Globus pallidus (tissue), 1 donor: Measurements from ENCODE around the gene SSR4.

Experiments
- DNase-seq: peaks from one replicate; pipeline ENCODE4 v3.0.0-alpha.2; 2015; ENCODE audit warnings: low spot score

SSR4 gene

DNA sequence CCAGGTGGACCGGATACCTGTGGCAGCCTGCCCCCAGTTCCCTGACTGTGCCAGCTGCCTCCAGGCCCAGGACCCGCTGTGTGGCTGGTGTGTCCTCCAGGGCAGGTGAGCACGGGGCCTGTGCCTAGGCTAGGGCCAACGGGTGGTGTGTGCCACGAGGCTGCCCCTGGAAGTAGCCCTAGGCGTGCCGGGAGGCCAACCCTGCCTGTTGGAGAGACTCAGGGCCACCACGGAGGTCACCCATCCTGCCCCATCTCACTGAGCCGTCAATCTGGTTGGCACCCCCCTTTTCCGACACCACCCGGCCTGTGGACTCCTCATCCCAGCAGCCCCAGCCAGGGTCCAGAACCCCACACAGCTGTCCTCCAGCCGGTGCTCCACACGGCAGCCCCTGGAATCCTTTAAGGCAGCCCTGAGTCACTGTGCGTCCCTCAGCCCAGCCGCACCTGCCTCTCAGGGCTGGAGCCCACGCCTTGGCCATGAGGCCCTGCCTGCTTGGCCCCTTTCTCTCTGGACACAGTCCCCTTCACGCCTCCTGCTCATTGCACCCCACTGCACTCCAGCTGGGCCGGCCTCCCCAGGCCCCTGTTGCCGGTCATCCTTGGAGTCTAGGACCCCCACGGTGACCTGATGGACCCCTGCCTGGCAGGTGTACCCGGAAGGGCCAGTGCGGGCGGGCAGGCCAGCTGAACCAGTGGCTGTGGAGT is 25.2 kb upstream of the SSR4 start:
- DNase-seq = no peak

DNA sequence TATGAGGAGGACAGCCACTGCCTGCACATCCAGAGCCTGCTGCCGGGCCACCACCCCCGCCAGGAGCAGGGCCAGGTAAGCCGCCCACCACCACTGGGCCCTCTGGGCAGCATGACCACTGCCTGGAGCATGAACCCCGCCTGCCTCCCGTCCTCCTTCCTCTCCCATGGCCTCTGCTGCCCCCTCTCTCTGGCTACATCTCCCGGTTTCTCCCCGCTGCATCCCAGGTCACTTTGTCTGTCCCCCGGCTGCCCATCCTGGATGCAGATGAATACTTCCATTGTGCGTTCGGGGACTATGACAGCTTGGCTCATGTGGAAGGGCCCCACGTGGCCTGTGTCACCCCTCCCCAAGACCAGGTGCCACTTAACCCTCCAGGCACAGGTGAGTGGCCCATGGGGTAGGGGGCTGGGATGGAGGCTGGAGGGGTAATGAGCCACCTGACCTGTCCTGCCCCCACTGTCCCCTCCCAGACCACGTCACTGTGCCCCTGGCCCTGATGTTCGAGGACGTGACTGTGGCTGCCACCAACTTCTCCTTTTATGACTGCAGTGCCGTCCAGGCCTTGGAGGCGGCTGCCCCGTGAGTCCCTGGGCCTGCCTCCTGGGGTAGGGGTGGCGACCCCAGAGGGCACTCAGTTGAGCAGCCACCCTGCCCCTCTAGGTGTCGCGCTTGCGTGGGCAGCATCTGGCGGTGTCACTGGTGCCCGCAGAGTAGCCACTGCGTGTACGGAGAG is 24.4 kb upstream of the SSR4 start:
- DNase-seq = peak; percentile 47

DNA sequence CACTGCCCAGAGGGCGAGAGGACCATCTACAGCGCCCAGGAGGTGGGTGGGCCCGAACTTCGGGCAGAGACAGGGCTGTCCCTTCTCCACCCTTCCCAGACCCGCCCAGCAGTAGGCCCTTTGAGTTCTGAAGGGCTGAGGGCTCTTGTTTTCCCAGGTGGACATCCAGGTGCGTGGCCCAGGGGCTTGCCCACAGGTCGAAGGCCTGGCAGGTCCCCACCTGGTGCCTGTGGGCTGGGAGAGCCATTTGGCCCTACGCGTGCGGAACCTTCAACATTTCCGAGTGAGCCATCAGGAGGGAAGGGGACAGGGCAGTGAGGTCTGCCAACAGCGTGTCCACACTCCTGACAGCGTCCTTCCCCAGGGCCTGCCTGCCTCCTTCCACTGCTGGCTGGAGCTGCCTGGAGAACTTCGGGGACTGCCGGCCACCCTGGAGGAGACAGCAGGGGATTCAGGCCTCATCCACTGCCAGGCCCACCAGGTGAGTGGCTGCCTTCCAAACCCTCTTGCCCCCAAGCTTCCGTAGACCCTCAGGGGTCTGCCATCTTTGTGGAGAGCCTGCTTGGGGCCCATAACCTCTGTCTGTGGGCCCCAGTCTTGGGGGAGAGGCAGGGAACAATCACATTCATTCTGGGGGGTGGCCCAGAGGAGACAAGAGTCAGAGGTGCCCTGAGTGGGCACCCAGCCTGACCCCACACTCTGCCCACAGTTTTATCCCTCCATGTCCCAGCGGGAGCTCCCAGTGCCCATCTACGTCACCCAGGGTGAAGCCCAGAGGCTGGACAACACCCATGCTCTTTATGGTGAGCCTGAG is 23.7 kb upstream of the SSR4 start:
- DNase-seq = no peak

DNA sequence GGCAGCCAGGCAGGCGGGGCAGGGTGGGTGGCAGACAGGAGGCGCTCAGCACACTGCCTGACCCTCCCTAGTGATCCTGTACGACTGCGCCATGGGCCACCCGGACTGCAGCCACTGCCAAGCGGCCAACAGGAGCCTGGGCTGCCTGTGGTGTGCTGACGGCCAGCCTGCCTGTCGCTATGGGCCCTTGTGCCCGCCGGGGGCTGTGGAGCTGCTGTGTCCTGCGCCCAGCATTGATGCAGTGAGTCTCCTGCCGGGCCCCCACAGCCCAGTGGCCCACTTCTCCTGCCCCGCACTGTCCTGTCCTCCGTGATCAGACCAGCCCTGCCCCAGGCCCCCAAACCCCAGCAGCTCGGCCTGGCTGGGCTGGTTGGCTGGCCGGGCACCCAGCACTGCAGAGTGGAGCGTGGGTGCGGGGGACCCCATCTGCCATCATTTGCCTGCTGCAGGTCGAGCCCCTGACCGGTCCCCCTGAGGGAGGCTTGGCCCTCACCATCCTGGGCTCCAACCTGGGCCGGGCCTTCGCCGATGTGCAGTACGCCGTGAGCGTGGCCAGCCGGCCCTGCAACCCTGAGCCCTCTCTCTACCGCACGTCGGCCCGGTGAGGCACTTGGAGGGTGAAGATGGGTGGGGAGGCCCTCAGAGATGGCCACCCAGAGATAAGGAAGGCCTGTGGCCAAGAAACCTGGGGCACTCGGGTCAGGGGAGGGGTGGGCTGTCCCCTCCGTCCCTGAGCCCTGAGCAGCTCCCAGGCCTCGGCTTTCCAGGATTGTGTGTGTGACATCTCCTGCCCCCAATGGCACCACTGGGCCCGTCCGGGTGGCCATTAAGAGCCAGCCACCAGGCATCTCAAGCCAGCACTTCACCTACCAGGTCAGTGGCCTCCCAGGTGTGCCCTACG is 22.8 kb upstream of the SSR4 start:
- DNase-seq = no peak

DNA sequence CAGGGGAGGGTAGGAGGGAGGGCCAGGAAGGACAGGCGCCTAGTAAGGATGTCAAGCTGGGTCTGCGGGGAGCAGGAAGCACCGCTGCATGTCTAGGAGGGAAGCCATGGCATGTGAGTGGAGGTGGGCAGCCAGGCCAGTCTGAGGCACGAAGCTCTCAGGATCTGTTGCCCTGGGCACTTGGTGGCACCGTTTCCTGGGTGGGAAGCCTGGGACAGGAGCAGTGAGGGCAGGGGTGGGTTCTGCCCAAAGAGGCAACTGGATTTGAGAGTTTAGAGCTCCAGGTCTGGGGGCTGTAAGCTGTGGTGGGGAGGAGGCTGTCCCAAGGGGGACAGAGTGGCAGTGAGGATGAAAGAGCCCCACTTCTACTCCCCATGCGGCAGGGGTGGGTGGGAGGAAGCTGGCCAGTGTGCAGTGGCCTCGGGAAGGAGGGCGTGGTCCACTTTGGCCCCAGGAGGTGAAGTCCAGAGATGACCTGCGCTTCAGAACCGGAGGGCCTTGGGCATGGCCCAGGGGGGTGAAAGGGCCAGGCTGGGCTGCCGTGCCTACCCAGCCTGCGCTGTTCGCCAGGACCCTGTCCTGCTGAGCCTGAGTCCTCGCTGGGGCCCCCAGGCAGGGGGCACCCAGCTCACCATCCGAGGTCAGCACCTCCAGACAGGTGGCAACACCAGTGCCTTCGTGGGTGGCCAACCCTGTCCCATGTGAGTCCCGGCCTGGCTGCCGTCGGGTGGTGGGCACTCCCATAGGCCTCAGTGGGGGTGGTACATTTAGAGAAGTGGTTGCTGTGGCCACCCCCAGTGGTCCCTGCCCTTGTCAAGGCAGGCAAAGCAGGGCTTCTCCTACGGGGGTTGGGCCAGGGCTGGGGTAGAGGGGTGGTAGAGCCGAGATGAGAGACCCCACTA is 21.9 kb upstream of the SSR4 start:
- DNase-seq = no peak

DNA sequence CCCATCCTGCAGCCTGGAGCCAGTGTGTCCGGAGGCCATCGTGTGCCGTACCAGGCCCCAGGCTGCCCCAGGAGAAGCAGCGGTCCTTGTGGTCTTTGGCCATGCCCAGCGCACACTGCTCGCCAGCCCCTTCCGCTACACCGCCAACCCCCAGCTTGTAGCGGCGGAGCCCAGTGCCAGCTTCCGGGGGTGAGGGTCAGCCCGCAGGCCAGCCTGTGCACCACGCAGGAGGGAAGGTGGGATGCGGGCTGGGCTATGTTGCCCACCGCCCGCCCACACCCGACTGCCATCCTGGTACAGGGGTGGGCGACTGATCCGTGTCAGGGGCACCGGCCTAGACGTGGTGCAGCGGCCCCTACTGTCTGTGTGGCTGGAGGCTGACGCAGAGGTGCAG is 21.3 kb upstream of the SSR4 start:
- DNase-seq = no peak

DNA sequence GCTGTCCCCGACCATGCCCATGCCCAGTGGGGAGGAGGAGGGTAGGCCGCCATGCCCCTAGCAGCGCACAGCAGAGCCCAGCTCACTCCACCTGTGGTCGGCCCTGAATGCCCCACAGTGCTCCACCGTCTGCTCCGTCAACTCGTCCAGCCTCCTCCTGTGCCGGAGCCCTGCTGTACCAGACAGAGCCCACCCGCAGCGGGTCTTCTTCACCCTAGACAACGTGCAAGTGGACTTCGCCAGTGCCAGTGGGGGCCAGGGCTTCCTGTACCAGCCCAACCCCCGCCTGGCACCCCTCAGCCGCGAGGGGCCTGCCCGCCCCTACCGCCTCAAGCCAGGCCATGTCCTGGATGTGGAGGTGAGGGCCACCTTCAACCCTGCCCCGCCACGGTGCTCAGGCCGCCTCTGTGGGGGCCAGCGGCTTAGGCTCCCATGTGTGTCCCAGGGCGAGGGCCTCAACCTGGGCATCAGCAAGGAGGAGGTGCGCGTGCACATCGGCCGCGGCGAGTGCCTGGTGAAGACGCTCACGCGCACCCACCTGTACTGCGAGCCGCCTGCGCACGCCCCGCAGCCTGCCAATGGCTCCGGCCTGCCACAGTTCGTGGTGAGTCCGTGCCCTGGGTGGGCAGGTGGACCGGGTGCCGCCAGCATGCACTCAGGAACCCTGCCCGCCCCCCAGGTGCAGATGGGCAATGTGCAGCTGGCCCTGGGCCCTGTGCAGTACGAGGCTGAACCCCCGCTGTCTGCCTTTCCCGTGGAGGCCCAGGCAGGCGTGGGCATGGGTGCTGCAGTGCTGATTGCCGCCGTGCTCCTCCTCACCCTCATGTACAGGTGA is 20.5 kb upstream of the SSR4 start:
- DNase-seq = no peak

DNA sequence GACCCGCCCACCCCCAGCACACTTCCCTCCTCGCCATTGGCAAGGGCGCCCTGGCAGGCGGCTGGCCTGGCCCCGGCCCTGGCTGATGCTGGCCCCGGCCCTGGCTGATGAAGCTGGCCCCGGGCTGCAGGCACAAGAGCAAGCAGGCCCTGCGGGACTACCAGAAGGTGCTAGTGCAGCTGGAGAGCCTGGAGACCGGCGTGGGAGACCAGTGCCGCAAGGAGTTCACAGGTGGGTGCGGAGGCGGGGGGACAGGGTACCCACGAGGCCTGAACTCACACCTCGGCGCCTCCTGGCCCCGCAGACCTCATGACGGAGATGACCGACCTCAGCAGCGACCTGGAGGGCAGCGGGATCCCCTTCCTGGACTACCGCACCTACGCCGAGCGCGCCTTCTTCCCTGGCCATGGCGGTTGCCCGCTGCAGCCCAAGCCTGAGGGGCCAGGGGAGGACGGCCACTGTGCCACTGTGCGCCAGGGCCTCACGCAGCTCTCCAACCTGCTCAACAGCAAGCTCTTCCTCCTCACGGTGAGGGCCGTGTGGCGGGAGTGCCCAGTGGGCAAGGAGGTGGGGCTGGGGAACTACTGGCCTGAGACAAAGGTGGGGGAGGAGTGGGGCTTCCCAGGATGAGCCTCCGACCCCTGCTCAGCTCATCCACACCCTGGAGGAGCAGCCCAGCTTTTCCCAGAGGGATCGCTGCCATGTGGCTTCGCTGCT is 19.7 kb upstream of the SSR4 start:
- DNase-seq = no peak

DNA sequence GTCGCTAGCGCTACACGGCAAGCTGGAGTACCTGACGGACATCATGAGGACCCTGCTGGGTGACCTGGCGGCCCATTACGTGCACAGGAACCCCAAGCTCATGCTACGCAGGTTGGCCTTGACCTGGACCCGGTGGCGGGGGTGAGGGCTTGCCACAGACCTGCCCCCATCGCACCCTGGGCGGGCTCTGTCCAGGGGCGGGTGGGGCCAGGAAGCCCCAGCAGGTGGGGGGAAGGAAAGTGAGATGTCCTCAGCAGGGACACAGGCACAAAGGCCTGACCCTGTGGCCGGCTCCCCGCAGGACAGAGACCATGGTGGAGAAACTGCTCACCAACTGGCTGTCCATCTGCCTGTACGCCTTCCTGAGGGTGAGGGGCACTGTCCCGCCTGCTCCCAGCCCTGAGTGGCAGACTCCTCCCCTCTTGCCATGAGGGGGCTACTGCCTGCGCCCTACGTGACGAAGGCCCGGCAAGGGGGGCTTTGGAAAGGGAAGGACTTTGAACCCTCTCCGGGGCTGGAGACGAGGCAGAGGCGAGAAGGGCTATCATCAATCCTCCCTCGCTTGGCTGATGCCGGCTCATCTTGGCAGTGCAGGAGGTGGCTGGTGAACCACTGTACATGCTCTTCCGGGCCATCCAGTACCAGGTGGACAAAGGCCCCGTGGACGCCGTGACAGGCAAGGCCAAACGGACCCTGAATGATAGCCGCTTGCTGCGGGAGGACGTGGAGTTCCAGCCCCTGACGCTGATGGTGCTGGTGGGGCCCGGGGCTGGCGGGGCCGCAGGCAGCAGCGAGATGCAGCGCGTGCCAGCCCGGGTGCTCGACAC is 19.0 kb upstream of the SSR4 start:
- no peak for DNase-seq

DNA sequence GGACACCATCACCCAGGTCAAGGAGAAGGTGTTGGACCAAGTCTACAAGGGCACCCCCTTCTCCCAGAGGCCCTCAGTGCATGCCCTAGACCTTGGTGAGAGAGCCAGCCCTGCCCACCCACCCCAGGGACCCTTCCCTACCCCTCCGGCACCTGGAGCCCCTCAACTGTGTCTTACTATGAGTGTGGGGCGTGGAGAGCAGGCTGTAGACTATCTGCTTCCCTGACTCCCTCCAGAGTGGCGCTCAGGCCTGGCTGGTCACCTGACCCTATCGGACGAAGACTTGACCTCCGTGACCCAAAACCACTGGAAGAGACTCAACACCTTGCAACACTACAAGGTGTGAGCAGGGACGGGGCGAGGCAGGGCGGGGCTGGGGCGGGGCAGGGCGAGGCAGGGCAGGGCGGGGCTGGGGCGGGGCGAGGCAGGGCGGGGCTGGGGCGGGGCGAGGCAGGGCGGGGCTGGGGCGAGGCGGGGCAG is 18.3 kb upstream of the SSR4 start:
- no peak for DNase-seq

DNA sequence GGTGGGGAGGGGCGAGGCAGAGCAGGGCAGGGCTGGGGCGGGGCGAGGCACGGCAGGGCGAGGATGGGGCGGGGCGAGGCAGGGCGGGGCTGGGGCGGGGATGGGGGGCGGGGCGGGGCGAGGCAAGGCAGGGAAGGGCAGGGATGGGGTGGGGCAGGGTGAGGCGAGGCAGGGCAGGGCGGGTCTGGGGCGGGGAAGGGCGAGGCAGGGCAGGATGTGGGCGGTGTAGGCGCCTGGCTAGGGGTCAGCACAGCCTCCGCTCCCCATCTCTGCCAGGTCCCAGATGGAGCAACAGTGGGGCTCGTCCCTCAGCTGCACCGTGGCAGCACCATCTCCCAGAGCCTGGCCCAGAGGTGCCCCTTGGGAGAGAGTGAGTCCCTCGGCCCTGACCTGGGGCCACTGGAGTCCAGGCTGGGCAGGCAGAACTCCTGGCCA is 17.8 kb upstream of the SSR4 start:
- no peak for DNase-seq

DNA sequence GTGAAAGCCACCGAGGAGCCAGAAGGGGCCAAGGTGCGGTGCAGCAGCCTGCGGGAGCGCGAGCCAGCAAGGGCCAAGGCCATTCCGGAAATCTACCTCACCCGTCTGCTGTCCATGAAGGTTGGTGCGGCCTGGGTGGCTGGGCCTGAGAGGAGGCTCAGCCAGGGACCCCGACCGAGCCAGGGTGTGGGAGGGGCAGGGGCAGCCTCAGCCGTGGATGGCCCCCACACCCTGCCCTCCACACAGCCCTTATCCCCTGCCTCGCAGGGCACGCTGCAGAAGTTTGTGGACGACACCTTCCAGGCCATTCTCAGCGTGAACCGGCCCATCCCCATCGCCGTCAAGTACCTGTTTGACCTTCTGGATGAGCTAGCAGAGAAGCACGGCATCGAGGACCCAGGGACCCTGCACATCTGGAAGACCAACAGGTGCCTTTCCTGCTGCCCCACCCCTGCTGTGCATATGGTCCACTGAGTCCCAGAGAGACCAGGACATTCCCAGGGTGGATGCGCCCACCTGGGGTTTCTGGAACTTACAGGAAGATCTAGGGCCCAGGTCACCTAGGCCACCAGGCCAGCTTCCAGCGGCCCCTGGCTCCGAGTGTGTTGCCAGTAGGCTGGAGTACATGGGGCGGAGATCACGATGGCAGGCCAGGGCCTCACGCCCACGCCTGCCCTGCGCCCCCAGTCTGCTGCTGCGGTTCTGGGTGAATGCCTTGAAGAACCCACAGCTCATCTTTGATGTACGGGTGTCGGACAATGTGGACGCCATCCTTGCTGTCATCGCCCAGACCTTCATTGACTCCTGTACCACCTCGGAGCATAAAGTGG is 17.0 kb upstream of the SSR4 start:
- no peak for DNase-seq

DNA sequence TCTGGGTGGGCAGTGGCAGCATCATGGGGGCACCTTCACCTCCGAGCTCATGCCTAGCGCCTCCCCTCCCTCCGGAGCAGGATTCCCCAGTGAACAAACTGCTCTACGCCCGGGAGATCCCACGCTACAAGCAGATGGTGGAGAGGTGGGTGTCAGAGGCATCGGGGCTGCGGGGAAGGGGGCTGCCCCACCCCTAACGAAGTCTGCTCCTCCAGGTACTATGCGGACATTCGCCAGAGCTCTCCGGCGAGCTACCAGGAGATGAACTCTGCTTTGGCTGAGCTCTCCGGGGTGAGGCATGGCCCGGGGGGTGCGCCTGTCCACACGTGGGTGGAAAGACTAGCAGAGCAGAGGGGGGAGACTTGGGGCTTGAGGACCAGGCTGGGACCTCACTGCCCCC is 16.3 kb upstream of the SSR4 start:
- no peak for DNase-seq

DNA sequence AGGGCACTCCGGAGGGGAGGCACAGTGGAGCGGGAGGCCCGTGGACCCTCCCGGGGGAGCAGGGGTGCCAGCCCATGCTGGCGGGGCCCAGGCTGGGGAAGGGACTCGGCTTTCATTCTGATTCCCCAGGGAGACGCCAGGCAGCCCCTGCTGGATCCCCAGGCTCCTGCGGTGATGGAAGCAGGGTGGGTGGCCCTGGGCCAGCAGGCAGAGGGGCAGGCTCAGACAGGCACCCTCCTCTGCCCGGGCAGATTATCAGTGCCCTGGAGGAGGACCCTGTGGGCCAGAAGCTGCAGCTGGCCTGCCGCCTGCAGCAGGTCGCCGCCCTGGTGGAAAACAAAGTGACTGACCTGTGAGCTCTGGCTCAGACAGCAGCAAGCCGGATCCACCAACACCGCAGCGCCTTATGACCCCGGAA is 15.8 kb upstream of the SSR4 start:
- DNase-seq = no peak

DNA sequence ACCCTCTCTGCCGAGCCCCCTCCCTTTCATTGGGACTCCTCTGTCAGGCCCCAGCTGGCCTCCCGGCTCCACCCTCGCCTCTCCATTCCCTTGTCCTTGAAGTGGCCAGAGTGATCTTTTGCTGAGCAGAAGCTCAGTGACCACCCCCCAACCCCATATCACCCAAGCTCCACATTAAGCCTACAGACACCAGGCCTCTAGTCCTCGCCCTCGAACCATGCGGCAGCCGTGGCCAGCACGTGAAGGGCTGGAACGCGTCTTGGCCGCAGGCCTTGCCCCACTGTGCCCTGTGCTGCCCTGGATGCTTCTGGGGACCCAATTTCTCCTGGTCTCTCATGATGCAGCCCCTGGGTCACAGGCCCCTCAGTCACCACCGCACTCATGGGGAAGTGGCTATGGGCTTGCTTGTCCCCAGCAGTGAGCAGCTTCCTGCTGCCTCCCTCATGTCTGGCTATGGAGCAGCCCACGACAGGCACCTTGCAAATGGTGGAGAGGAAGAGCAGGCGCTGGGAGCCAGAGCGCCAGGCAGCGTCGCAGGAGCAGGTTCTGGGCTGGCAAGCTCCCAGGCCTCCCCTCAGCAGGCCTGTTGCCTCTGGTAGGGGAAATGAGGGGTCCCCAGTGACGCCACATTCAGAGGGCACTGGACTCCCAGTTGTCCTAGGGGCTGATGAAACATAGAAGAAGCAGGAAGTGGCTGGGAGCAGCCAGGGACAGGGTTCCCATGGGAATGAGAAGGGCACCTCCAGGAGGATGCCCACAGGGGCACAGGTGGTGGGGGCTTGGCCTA is 14.4 kb upstream of the SSR4 start:
- no peak for DNase-seq

DNA sequence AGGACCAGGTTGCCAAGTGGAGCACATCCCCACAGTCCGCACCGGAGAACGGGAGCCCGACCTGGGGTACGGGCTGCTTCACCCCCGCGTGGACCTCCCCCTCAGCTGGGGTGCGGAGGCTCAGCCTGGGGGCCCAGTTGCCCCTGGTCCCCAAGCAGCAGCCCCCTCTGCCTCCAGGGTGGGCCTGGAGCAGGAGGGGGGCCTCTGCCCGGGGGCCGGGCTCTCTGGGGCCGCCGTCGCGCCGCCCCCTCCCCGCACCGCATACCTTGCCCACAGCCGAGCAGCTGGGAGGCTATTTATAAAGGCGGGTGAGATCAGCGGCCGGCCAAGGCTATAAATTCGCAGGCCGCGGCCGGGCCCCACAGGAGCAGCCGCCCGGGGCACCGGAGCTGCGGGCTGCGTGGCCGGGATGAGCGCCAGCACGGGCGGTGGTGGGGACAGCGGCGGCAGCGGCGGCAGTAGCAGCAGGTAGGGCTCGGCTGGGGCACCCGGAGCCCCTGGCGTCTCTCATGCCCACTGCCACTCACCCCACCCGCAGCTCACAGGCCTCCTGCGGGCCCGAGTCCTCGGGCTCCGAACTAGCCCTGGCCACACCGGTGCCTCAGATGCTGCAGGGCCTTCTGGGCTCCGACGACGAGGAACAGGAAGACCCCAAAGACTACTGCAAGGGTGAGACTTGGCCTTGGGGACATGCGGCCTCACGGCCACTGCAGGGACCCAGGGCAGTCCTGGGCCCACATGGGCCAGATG is 13.6 kb upstream of the SSR4 start, which contains the start of gene SRPK3:
TSS of gene SRPK3 (plus strand) at position 364 of the 750 bp plus-strand sequence. CDS start at position 410, 46 bp downstream.
- no peak for DNase-seq
